PC-3 (cell line): ENCODE measurements around the gene AEN.

ENCODE experiments used
- EZH2 ChIP-seq: fragments of 300-600 bp; sonication (generic); IDR thresholded peaks from one replicate; pipeline ENCODE4 v1.6.1; 2017; ENCODE audit warnings: antibody characterized with exemption, mild to moderate bottlenecking, low read length; ENCODE audit not compliant: unreplicated experiment
- TF ChIP-seq, protein P1 (sequence below): fragments of 300-600 bp; sonication (generic); conservative IDR thresholded peaks from 2 replicates; pipeline ENCODE4 v1.5.1; 2017; ENCODE audit warnings: antibody characterized with exemption, low read depth, mild to moderate bottlenecking, low read length

DNA sequence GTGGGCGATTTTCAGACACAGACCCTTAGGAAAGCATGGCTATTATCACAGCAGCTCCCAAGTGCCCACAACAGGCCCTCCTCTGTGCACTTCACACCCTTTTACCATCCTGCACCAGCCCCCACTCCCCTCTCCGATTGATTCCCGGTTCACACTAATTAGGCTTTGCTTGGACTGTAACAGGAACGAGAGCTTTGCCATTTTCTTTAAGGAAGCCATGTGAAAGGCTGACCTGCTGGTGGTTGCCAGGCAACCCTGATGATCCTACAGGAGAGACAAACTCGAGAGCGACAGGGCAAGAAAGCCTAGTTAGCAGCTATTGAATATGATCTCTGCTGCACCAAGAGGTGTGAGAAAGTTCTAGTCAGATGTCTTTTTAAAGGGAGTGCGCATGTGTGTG, 46.5 kb upstream of the AEN start:
- TF ChIP-seq, protein P1, sequence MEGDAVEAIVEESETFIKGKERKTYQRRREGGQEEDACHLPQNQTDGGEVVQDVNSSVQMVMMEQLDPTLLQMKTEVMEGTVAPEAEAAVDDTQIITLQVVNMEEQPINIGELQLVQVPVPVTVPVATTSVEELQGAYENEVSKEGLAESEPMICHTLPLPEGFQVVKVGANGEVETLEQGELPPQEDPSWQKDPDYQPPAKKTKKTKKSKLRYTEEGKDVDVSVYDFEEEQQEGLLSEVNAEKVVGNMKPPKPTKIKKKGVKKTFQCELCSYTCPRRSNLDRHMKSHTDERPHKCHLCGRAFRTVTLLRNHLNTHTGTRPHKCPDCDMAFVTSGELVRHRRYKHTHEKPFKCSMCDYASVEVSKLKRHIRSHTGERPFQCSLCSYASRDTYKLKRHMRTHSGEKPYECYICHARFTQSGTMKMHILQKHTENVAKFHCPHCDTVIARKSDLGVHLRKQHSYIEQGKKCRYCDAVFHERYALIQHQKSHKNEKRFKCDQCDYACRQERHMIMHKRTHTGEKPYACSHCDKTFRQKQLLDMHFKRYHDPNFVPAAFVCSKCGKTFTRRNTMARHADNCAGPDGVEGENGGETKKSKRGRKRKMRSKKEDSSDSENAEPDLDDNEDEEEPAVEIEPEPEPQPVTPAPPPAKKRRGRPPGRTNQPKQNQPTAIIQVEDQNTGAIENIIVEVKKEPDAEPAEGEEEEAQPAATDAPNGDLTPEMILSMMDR = no peak
- TF ChIP-seq EZH2 = no peak
